Keratinocyte (primary cell): ENCODE measurements around the gene VEGFB.

Experiments
- EZH2 ChIP-seq: IDR thresholded peaks from one replicate; pipeline ENCODE4 v1.6.1; 2012; ENCODE audit warnings: inconsistent platforms, mild to moderate bottlenecking, low read length, moderate library complexity
- TF ChIP-seq, protein P1 (sequence below), 3 experiments: IDR thresholded peaks in 1 of 3; conservative IDR thresholded peaks in 1 of 3; optimal IDR thresholded peaks in 1 of 3; 2 replicates in 2 of 3; 3 replicates in 1 of 3; pipeline versions ENCODE3 to v1.5.1; 2011; ENCODE audit warnings: low read length in 3 of 3, mild to moderate bottlenecking in 3 of 3, moderate library complexity in 2 of 3, control low read depth in 1 of 3, inconsistent platforms in 1 of 3; ENCODE audit not compliant: insufficient read depth in 2 of 3; ENCODE audit errors: extremely low read depth in 1 of 3

DNA sequence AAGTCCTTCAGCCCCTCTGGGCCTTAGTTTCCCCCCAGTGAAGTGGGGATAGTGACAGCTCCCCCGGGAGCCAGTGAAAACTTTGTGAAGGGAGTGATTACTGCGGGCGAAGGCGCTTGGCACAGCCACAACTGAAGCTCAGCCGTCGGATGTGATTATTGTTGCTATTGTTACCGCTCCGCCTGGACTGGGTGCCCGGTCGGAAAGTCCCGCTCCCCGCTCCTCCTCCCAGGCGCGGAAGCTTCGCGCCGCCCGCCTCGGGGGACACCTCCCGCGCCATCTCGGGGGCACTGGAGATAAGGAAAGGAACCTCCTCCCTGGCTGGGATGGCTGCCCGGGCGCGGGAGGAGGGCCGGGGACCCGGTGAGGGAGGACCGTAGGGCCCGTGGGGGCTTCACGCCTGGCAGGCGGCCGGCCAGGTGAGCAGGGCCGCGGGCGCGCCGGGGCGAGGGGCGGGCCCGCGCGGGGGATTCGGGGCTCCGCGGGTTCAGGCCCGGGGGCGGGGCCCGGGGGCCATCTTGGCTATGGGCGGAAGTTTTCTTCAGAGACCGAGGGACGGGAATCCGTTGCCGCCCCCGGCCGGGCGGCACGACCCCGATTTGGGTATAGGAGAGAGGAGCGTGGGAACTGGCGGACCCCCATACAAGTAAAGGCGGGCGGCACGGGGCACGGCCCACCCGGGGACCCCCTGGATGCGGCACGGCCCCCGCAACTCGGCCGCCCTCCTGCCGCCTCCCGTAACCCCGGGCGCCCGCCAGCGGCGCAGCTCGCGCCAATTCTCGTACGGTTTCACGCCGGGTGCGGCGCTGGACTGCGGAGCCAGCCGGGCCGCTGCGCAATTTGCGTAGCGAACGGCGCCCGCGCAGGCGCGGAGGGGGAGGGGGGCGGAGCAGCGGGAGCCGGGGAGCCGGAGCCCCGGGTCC lies 50.8 kb downstream of the VEGFB start, which contains the start of gene GPR137:
- TF ChIP-seq, protein P1, sequence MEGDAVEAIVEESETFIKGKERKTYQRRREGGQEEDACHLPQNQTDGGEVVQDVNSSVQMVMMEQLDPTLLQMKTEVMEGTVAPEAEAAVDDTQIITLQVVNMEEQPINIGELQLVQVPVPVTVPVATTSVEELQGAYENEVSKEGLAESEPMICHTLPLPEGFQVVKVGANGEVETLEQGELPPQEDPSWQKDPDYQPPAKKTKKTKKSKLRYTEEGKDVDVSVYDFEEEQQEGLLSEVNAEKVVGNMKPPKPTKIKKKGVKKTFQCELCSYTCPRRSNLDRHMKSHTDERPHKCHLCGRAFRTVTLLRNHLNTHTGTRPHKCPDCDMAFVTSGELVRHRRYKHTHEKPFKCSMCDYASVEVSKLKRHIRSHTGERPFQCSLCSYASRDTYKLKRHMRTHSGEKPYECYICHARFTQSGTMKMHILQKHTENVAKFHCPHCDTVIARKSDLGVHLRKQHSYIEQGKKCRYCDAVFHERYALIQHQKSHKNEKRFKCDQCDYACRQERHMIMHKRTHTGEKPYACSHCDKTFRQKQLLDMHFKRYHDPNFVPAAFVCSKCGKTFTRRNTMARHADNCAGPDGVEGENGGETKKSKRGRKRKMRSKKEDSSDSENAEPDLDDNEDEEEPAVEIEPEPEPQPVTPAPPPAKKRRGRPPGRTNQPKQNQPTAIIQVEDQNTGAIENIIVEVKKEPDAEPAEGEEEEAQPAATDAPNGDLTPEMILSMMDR (optimal IDR thresholded peaks at IDR 0.05 in 1 of 3, IDR thresholded peaks at IDR 0.05 in 1 of 3, conservative IDR thresholded peaks at IDR 0.05 in 1 of 3; ENCODE audit: extremely low read depth in 1 of 3, insufficient read depth in 2 of 3, low read length in 3 of 3) = no peak
- no peak for TF ChIP-seq EZH2
